Measurements from ENCODE around the gene UQCRC2. TPM values are rescaled to one million over a fixed set of nuclear protein-coding genes. Genes with fewer than 3 reads are reported as not detected.
"Not testable (repeated sequence)": the region's sequence is repeated elsewhere in the genome, so short reads cannot be mapped to it uniquely, and the experiment has no call there.

Gene UQCRC2
- total RNA-seq, 2 donors from 2014 or later, result 147 to 168 TPM

DNA sequence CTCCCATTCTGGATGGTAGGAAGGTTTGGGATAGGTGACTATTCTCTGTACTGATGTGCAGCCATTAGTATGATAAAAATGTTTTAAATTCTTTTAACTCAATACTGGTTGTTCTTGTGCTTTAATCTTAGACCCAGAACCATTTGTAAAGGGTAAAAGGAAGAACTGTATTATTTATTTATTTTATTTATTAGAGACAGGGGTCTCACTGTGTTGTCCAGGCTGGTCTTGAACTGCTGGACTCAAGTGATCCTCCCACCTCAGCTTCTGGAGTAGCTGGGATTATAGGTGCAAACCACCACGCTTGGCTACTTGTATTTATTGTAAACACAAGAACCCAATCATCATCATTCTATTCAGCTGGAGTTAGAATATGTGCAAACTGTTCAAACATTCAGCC, 52.6 kb downstream of the UQCRC2 start:
- DNase-seq (ENCODE audit: low spot score), result no peak
- intact Hi-C loops (cut with DNase I), result loop anchor here in 1 of 2 donors (10.0 kb wide), 2 partner anchors 69 to 179 kb away; no protein-coding TSS in a partner anchor

DNA sequence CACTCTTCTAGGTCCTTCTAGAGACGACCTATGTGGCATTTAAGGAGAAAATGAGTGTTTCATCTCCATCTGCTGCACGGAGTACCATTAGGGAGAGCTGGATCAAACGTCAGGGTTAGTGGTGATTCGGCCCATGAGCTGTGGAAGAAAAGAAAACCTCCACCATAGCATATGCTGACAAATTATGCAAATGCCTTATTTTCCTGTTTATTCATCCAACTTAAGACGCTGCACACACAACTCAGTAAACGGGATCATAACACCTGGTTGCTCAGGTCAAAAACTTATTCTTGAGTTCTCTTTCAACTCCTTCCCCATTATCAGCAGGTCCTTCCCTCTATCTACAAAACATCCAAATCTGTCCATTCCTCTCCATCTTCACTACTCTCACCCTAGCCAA, 53.5 kb downstream of the UQCRC2 start:
- no peak for DNase-seq (ENCODE audit: low spot score)
- intact Hi-C loops (cut with DNase I), result loop anchor here in 1 of 2 donors (10.0 kb wide), 2 partner anchors 68 to 178 kb away; no protein-coding TSS in a partner anchor

GRCh38 chr16:22007159-22007508, 54.0 kb downstream of the UQCRC2 start:
- intact Hi-C loops (cut with DNase I), result loop anchor here in 1 of 2 donors (10.0 kb wide), 2 partner anchors 68 to 178 kb away; no protein-coding TSS in a partner anchor

DNA sequence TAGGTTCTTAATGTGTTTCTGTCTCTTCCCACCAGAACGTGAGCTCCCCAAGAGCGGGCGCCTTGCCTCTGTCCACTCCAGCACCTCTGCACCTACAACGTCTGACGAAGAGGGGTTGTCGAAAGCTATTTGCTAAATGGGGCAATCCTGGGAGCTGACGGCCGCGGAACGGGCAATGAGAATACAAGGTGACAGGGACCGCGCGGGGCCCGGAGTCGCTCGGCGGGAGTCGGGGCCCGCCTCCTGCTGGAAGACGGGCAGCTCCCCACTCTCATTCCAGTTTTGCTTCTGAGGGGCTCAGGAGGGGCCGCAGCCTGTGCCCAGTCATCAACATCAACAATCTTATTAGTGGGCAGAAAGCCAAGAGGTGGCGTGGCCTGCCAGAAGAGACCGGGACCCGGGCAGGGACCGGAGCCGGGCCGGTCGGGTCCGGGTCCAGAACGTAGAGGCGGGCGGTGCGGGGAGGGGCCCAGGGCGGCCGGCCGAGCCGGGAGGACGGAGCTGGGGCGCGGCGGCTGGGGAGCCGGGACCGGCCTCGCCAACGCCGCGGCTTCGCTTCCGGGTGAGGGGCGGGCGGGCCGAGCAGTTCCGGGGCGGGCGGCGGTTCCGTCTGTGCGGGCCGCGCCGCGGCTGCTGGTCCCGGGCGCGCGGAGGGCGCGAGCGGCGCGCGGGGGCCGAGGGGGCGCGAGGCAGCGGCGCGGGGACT, 54.5 kb downstream of the UQCRC2 start, which contains the start of gene MOSMO:
MOSMO (plus strand) TSS at position 603 of the 706 bp plus-strand sequence. CDS start 191 bp downstream, outside the sequence.
- peak; percentile 92 for DNase-seq (ENCODE audit: low spot score)
- intact Hi-C loops (cut with DNase I), result loop anchor here in 1 of 2 donors (10.0 kb wide), 2 partner anchors 67 to 177 kb away; no protein-coding TSS in a partner anchor

More at GRCh38 chr16:22007159-22007508, 54.0 kb downstream of the UQCRC2 start:
- DNase-seq (ENCODE audit: low spot score), result no peak

- DNase-seq (ENCODE audit: low spot score), result peak; percentile 85
- intact Hi-C loops (cut with DNase I), result loop anchor here in 1 of 2 donors (10.0 kb wide), 2 partner anchors 66 to 176 kb away; no protein-coding TSS in a partner anchor
Observed at GRCh38 chr16:22008215-22009059, 55.3 kb downstream of the UQCRC2 start.

DNA sequence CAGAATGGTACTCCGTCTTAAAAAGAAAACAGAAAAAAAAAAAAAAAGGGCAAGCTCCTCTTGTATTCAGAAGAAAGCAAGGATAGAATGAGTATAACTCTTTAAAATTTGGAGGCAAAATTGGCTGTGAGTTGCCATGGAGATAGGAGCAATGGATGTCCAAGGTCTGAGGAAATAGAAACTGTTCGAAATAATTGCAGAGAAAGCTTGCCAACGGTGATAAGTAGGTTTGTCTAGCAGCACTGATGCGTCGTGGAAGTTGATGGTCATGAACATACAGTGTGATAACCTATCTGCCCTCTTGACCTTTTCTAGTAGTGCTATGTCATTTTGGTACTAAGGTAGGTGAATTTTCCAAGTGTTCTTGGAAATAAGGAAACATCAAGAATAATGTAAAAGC, 57.7 kb downstream of the UQCRC2 start:
- intact Hi-C loops (cut with DNase I), result no loop called here
- DNase-seq (ENCODE audit: low spot score), result no peak

- no peak for DNase-seq (ENCODE audit: low spot score)
- intact Hi-C loops (cut with DNase I), result no loop called here
Observed at GRCh38 chr16:22012241-22012640, 59.1 kb downstream of the UQCRC2 start.

DNA sequence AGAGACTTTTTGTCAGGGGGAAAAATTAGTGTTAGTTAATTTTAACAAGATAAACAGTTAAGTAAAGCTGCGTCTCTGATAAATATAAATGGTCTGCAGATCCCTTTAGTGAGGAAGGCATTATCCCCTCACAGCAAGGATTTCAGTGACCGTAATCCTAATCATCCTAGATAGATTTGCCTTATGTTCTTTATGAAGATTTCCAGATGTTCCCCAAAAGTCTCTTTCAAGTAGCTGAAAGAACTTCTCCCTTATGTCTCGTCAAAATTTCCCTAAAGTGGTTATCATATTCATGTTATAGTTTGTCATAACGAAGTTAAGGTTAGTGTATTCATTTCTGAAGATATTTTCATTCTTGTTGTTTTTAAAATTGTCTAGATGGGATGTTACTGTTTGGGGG, 60.3 kb downstream of the UQCRC2 start:
- DNase-seq (ENCODE audit: low spot score), result no peak
- intact Hi-C loops (cut with DNase I), result no loop called here

GRCh38 chr16:22014271-22014873, 61.2 kb downstream of the UQCRC2 start:
- intact Hi-C loops (cut with DNase I), result no loop called here
- no peak for DNase-seq (ENCODE audit: low spot score)

- intact Hi-C loops (cut with DNase I), result no loop called here
- DNase-seq (ENCODE audit: low spot score), result no peak
Observed at GRCh38 chr16:22016927-22017326, 63.8 kb downstream of the UQCRC2 start.

DNA sequence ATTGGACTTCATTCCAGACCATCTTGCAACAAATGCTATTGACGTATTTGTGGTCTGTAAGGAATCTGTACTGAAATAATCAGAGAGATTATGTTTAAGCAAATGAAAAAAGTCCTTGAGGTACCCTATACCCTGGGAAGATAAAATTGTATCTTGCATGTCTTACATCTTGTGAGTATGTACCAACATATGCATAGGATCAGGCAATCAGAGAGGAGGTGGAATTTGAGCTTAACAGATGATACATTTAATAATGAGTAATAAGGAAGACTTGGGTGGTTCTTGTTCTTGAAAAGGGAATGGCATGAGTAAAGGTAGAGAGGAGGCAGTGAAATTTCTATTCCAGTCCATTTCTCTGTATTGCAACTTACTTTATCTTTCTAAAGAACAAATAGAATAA, 65.4 kb downstream of the UQCRC2 start:
- no peak for DNase-seq (ENCODE audit: low spot score)
- intact Hi-C loops (cut with DNase I), result no loop called here

GRCh38 chr16:22022151-22022550, 69.0 kb downstream of the UQCRC2 start:
- no peak for DNase-seq (ENCODE audit: low spot score)
- intact Hi-C loops (cut with DNase I), result no loop called here

DNA sequence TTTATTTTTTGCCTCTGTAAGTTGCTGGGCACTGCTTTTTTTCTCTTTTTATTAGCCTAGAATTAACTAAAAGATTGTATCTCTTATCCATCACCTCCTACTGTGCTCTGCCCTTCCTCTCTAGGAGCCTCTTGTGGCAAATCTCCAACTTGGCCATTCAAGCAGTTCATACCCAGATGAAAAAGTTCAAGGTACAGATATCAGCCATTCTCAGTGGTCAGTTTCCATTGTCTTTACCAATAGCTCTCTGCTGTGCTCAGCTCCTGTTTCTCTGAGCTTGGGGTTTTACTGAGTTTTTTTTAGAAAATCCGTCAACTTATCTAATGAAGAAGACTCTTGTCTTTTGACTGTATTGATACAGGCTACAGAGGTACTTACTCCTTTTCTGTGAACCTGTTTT, 70.3 kb downstream of the UQCRC2 start:
- DNase-seq (ENCODE audit: low spot score), result no peak
- intact Hi-C loops (cut with DNase I), result no loop called here

GRCh38 chr16:22024785-22025184, 71.6 kb downstream of the UQCRC2 start:
- DNase-seq (ENCODE audit: low spot score); intact Hi-C loops (cut with DNase I): not testable (repeated sequence)

DNA sequence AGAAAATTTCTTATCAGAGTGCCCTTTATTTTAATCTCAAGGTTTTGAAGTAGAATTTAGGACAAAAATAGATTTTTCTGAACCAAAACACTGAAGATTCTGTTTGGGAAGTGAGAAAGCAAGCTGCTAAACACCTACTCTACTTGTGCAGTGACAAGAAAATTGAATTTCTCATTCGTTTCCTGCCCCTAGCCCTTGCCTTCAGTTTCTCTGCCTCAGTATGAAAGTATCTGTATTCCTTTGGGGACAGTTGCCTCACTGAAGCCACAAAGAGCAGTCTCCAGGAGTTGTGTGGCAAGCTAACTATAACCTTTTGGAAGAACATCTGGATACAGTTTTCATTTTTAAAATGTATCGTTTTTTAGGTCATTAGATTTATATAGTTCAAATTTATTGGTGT, 74.5 kb downstream of the UQCRC2 start:
- intact Hi-C loops (cut with DNase I), result no loop called here
- DNase-seq (ENCODE audit: low spot score), result no peak

DNA sequence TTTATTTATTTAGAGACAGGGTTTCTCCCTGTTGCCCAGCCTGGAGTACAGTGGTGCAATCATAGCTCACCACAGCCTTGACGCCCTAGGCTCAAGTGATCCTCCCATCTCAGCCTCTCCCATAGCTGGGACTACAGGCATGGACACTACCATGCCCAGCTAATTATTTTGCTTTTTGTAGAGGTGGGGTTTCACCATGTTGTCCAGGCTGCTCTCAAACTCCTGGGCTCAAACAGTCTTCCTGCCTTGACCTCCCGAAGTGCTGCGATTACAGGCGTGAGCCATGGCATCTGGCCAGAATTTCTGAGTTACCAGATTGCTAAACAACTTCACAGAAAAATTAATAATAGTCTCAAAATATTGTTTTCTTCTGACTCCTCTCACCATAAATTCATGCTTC, 76.5 kb downstream of the UQCRC2 start:
- no peak for DNase-seq (ENCODE audit: low spot score)
- intact Hi-C loops (cut with DNase I), result no loop called here

GRCh38 chr16:22030087-22030812, 77.1 kb downstream of the UQCRC2 start:
- no peak for DNase-seq (ENCODE audit: low spot score)
- intact Hi-C loops (cut with DNase I), result no loop called here

DNA sequence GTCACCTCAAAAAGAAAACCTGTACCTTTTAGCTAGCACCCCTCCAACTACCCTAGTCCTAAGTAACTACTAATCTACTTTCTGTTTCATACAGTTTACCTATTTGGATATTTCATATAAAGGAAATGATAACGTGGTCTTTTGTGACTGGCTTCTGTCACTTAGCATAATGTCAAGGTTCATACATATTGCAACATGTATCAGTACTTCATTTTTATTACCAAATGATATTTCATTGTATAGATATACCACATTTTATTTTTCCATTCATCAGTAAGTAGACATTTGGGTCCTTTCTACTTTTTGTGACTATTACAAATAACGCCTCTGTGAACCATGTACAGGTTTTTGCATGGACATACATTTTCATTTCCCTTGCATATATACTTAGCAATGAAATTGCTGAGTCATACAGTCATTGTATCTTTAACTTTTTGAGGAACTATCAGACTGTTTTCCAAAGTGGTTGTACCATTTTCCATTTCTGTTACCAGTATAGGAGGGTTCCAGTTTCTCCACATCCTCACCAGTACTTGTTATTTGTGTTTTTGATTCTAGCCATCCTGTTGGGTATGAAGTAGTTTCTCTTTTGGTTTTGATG, 78.4 kb downstream of the UQCRC2 start:
- intact Hi-C loops (cut with DNase I), result no loop called here
- no peak for DNase-seq (ENCODE audit: low spot score)

Data from posterior vena cava (tissue), 2 donors.